Breast epithelium (tissue), 4 donors: ENCODE measurements around the gene GOT1. TPM values are rescaled to one million over a fixed set of nuclear protein-coding genes. Genes with fewer than 3 reads are reported as not detected.

Experiments used
- DNase-seq, 2 donors: peaks; one replicate each; pipeline ENCODE4 v3.0.0-alpha.2; 2019; ENCODE audit warnings: low spot score in 2 of 2
- H3K27ac ChIP-seq, 2 donors: fragments of 200-600 bp; sonication (generic) in 1 of 2; one replicate each; pipeline ENCODE4 v1.5.1; 2016 to 2019; ENCODE audit warnings: mild to moderate bottlenecking in 1 of 2
- H3K27me3 ChIP-seq, 2 donors: fragments of 200-600 bp; sonication (generic) in 1 of 2; one replicate each; pipeline versions ENCODE4 v1.5.1 to v1.6.0; 2017 to 2019; ENCODE audit warnings: control low read depth in 1 of 2, mild to moderate bottlenecking in 1 of 2
- H3K36me3 ChIP-seq: fragments of 200-600 bp; one replicate; pipeline ENCODE4 v1.5.1; 2019
- H3K4me1 ChIP-seq, 2 donors: fragments of 200-600 bp; sonication (generic); one replicate each; pipeline ENCODE4 v1.5.1; 2016 to 2019; ENCODE audit warnings: control low read depth in 1 of 2
- H3K4me3 ChIP-seq, 3 donors: fragments of 200-600 bp; sonication (generic); 1 replicate in 2 of 3; 2 replicates in 1 of 3; pipeline ENCODE4 v1.5.1; 2016 to 2019; ENCODE audit warnings: mild to moderate bottlenecking in 3 of 3, moderate library complexity in 2 of 3
- H3K9me3 ChIP-seq, 2 donors: fragments of 200-600 bp; sonication (generic) in 1 of 2; one replicate each; pipeline ENCODE4 v1.5.1; 2016 to 2019; ENCODE audit warnings: control low read depth in 1 of 2
- POLR2A ChIP-seq: fragments of 450-650 bp; IDR thresholded peaks from one replicate; pipeline ENCODE4 v1.6.1; 2016; ENCODE audit warnings: antibody characterized with exemption, mild to moderate bottlenecking, moderate library complexity
- POLR2AphosphoS5 ChIP-seq, 3 donors: sonication (generic); formaldehyde crosslinking; IDR thresholded peaks; one replicate each; pipeline ENCODE4 v1.6.1; 2017; ENCODE audit warnings: antibody characterized with exemption in 3 of 3
- intact Hi-C: fragments of 100-400 bp; cut with DNase I; formaldehyde crosslinking; loops from one replicate; pipeline ENCODE4 v1.15.1; 2023; ENCODE audit warnings: low total_unique reads
- total RNA-seq, 3 donors: library from RNA; depleted of rRNA; stranded (reverse); fragments of >200 nt; gene quantifications; one replicate each; pipeline ENCODE4 v1.1.0, GENCODE V29; 2016
- TF ChIP-seq, protein P1 (sequence below), 3 donors: fragments of 450-650 bp; IDR thresholded peaks; one replicate each; pipeline ENCODE4 v1.5.1; 2016 to 2017; ENCODE audit warnings: antibody characterized with exemption in 3 of 3, mild to moderate bottlenecking in 3 of 3, moderate library complexity in 3 of 3

The GOT1 gene
- total RNA-seq, 3 donors from 2014 or later: 13.9 to 18.4 (median 15.7) TPM

DNA sequence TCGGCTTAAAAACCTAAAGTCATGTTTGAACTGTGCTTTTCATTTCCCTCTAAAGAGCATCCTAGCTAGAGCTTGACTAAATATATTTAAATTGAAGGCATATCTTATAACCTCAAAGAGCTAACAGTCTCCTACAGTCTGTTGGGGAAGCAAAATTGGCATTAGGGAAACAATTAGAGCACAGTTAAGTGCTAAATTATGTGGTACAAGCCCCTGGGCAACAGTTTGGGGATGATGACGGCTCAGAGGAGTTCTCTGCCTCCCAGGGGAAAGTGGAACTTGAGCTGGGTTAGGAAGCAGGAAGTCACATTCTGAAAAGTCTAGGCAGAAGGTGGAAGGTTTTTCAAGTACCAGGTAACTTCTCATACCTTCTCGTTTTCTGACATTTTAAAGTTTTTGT lies 18.6 kb upstream of the GOT1 start:
- DNase-seq: no peak
- no peaks in the 10 kb centered on the region for H3K4me1 ChIP-seq
- H3K36me3 ChIP-seq: no peaks in the 10 kb centered on the region
- TF ChIP-seq, protein P1, sequence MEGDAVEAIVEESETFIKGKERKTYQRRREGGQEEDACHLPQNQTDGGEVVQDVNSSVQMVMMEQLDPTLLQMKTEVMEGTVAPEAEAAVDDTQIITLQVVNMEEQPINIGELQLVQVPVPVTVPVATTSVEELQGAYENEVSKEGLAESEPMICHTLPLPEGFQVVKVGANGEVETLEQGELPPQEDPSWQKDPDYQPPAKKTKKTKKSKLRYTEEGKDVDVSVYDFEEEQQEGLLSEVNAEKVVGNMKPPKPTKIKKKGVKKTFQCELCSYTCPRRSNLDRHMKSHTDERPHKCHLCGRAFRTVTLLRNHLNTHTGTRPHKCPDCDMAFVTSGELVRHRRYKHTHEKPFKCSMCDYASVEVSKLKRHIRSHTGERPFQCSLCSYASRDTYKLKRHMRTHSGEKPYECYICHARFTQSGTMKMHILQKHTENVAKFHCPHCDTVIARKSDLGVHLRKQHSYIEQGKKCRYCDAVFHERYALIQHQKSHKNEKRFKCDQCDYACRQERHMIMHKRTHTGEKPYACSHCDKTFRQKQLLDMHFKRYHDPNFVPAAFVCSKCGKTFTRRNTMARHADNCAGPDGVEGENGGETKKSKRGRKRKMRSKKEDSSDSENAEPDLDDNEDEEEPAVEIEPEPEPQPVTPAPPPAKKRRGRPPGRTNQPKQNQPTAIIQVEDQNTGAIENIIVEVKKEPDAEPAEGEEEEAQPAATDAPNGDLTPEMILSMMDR (IDR thresholded peaks at IDR 0.05): no peak
- TF ChIP-seq POLR2AphosphoS5 (IDR thresholded peaks at IDR 0.05) (no peak), POLR2A (no peak)
- no peaks in the 10 kb centered on the region for H3K9me3 ChIP-seq
- no peak overlapping the region for H3K4me3 ChIP-seq
- intact Hi-C loops: loop anchor here (5.0 kb wide), 1 partner anchor 1552 kb away; no protein-coding TSS in a partner anchor
- H3K27ac ChIP-seq: no peak overlapping the region
- H3K27me3 ChIP-seq: peaks cover 0 to 9% of the 10 kb centered on the region in 2 donors

DNA sequence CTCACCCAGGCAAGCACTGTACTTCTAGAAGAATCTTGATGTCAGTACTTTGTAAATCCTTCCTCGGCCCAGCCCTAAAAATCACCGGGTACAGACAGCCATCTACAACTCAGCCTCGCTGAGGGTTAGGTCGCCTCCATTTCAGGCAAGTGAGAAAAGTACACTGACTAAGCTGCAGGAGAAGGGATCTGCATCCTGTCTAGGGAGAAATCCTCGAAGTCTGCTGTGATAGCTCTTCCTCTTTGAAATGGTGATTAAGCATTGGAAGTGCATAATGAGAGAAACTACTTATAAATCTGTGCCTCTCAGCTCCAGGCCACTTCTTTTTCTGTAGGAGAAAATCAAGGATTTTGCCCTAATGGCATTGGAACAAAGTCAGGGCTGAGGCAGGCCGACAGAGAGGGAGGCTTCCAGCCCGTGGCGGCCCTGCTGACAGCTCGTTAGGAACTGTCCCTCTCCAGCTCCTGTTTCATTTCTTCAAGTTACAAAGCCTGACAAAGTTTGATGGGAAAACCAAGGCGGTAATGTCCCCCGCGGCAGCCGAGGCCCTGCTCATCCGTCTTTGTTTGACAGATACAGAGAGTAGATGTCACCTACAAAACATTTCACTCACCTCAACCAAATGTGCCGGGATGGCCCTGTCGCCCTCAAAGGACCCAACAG lies 14.1 kb upstream of the GOT1 start:
- Histone ChIP-seq H3K9me3 (no peaks in the 10 kb centered on the region), H3K27me3 (peaks cover 0 to 4% of the 10 kb centered on the region in 2 donors), H3K27ac (no peak overlapping the region), H3K4me1 (no peaks in the 10 kb centered on the region), H3K36me3 (no peaks in the 10 kb centered on the region), H3K4me3 (no peak overlapping the region)
- intact Hi-C loops: loop anchor here (5.0 kb wide), 1 partner anchor 1547 kb away; no protein-coding TSS in a partner anchor
- TF ChIP-seq POLR2A (no peak), POLR2AphosphoS5 (IDR thresholded peaks at IDR 0.05) (no peak)
- TF ChIP-seq, protein P1 (IDR thresholded peaks at IDR 0.05): no peak
- no peak for DNase-seq

DNA sequence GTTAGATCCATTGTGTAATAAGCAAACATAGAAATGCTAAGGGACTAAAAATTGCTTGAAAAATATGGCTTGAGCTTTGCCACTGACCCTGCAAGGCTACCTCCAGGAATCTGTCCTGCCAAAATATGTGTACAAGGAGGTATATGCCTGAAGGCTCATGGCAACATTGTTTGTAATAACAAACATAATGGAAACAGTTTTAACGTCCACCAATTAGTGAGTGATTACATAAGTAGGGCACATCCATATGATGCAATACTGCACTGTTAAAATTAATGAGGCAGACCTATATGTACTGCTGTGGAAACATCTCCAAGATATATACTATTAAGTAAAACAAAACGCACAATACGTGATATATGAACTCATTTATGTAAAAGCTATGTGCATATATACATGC lies 13.1 kb upstream of the GOT1 start:
- no peaks in the 10 kb centered on the region for H3K4me1 ChIP-seq

DNA sequence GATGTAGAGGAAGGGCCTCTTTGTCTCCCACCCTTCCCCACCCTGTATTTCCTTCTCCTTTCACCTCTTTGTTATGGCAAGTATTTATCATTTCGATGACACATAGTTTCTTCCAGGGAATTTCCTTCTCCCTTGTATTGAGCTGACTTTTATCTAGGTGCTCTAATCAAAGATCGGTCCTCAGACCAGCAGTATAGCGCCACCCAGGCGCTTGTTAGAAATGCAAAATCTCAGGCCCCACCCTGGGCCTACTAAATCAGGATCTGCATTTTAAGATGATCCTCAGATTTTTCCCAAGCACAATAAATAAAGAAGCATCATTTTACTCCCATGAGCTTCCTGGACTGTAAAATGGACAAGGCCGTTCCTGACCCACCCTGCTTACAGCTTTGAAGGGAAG lies 12.0 kb upstream of the GOT1 start:
- H3K27ac ChIP-seq: no peak overlapping the region
- intact Hi-C loops: no loop called here
- H3K27me3 ChIP-seq: no peaks in the 10 kb centered on the region
- H3K4me3 ChIP-seq: no peak overlapping the region
- no peaks in the 10 kb centered on the region for H3K9me3 ChIP-seq
- TF ChIP-seq POLR2A: no peak
- TF ChIP-seq, protein P1 (IDR thresholded peaks at IDR 0.05): no peak
- no peaks in the 10 kb centered on the region for H3K4me1 ChIP-seq
- DNase-seq: no peak
- no peaks in the 10 kb centered on the region for H3K36me3 ChIP-seq

More for the DNA sequence above, 13.1 kb upstream of the GOT1 start:
- TF ChIP-seq POLR2A: no peak
- TF ChIP-seq, protein P1 (IDR thresholded peaks at IDR 0.05): no peak
- TF ChIP-seq POLR2AphosphoS5 (IDR thresholded peaks at IDR 0.05): no peak
- no peaks in the 10 kb centered on the region for H3K9me3 ChIP-seq
- H3K27me3 ChIP-seq: no peaks in the 10 kb centered on the region
- H3K4me3 ChIP-seq: no peak overlapping the region
- no peak overlapping the region for H3K27ac ChIP-seq
- no peak for DNase-seq
- intact Hi-C loops: no loop called here
- H3K36me3 ChIP-seq: no peaks in the 10 kb centered on the region

DNA sequence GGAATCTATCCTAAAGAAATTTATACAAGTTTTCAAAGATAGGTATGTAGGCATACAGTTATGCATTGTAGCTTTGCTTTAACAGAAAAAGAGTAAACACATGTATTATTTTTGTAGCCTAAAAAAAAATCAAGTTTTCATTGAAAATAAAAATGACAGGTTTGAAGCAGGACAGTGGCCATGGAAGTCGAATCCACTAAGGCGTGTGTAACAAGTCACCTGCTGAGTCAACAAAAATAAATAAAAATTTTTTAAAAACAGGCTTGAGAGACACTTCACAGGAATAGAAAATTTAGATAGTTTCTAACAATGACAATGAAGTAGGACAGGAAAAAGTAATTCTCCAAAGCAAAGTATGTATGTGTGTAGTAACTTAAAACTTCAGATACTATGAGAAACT lies 8.5 kb upstream of the GOT1 start:
- H3K9me3 ChIP-seq: no peaks in the 10 kb centered on the region
- TF ChIP-seq POLR2A: no peak
- TF ChIP-seq POLR2AphosphoS5 (IDR thresholded peaks at IDR 0.05): no peak
- TF ChIP-seq, protein P1 (IDR thresholded peaks at IDR 0.05): no peak
- no peak for DNase-seq
- no peak overlapping the region for H3K27ac ChIP-seq
- H3K36me3 ChIP-seq: no peaks in the 10 kb centered on the region
- intact Hi-C loops: no loop called here
- no peaks in the 10 kb centered on the region for H3K27me3 ChIP-seq
- H3K4me1 ChIP-seq: no peaks in the 10 kb centered on the region
- no peak overlapping the region for H3K4me3 ChIP-seq
